Muscle of arm (tissue), 12 donors: ENCODE measurements around the gene RXFP1. TPM values are rescaled to one million over a fixed set of nuclear protein-coding genes. Genes with fewer than 3 reads are reported as not detected.

Experiments used
- DNase-seq: peaks from one replicate; pipeline ENCODE4 v3.0.0-alpha.2; 2013
- polyA plus RNA-seq, 12 donors: library from polyadenylated mRNA; unstranded; fragments of 120-200 nt; gene quantifications; one replicate each; pipeline ENCODE4 v1.2.1, GENCODE V29; 2013; ENCODE audit not compliant: insufficient read length in 12 of 12

Gene RXFP1
- polyA plus RNA-seq, 12 donors, result 0.05 to 0.48 (median 0.13) TPM; not detected in 2

DNA sequence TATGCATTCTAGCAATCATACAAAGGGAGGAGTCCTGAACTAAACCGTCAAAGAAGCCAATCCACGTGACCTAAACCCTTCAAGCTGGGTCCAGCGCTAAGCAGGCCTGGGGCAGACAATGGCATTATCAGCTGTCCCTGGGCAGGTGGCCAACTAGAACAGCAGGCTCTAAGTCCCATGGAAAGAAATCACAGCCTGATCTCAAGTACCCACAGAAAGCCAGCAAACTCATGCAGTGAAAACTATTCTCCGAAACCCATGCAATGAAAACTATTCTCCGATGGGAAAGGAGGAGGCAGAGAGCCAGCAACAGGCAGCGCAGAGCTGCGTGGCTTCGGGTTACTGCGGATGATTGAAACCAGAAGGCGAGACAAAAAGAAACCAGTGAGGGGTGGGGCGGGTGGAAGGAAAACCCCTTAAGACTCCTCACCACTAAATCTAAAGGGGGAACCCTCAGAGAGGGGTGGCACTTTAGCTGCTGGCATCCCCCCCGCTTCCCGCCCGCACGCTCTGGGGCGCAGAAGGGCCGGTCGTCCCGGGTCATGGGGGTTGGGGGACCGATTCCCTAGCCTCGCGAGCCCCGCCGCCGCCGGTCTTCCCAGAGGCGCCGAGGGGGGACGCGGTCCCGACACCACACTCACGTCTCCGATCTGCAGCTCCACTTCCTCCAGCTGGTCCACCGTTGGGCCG is 149.4 kb downstream of the RXFP1 start:
- peak; percentile 86 for DNase-seq

DNA sequence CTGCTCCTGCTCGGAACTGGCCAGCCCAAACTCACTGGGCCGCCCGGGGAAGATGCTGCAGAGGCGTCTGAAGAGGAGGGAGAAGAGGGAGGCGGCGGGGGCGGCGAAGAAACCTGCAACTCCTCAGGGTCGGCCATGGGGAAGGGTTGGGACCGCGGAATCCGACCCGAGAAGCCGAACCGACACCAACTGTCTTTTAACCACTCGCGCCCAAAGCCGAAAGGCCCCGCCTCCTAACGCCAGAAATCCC is 149.9 kb downstream of the RXFP1 start, which contains the start of gene C4orf46:
C4orf46 (minus strand) TSS at position 223 of the 250 bp plus-strand sequence; CDS start at position 137, 86 bp downstream.
- DNase-seq, result no peak

DNA sequence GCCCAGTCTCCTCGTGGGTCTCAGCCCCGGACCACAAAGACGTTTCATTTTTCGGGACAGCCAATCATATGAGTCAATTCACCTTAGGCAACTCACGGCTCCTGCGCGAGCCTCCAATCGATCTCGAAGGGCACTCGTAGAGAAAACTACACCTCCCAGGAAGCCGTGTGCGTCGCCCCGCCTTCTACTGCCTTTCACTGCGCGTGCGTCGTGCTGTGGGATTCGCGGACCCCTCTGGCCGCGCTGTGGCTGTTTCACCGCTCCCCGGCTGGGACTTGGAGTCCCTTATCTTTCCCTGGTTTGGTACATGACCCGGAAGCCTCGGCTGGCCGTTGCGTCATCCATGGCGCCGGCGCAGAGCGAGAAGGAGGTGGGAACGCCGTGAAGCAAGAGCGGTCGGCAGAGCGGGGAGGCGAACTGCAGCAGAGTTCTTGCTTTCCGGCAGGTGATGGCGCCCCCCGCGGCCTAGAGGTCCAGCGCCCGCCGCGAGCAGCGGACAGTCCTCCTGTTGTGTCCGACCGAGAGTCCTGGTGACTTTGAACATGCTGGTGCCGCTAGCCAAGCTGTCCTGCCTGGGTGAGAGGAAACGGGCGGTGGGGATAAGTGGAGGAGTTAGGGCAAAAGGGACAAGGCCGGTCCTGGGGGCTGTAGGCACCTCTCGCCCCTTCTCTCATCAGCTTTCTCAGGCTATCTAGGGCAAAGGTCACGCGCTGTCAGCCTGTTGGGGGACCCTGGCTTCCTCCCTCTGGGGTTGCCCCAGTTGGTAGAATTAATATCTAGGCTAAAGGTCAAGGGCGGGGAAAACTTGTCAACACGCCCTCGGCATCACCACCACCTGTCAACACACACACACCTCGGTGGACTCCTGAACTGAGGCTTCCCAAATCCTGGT is 150.5 kb downstream of the RXFP1 start, which contains the start of gene ETFDH:
ETFDH (plus strand) TSS at position 382 of the 892 bp plus-strand sequence; CDS start at position 543, 161 bp downstream.
- peak; percentile 100 for DNase-seq

DNA sequence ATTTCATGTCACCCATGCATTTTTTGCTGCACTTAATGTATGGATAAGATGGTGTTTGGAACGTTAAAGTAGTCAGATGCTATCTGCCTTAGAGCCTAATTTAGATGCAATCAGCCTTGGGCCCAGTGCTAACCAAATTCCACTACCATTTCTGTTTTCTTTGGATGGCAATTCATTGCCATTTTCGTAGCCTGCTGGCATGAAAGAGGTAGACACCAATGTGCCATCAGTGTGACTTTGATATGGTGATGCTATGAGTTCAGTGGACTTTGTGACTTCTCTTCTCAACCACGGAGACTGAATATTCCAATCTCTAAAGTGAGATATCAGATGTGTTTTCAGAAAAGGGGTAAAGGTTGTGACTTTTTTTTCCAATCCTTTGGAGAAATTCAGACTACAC is 152.0 kb downstream of the RXFP1 start:
- no peak for DNase-seq

DNA sequence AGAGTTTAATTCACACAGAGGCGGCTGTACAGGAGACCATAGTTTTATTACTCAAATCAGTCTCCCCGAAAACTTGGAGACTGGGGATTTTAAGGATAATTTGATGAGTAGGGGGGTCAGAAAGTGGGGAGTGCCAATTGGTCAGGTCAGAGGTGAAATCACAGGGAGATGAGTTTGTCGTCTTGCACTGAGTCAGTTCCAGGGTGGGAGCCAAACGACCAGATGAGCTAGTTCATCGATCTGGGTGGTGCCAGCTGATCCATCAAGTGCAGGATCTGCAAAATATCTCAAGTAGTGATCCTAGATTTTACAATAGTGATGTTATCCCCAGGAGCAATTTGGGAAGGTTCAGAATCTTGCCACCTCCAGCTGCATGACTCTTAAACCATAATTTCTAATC is 154.4 kb downstream of the RXFP1 start:
- DNase-seq, result no peak

DNA sequence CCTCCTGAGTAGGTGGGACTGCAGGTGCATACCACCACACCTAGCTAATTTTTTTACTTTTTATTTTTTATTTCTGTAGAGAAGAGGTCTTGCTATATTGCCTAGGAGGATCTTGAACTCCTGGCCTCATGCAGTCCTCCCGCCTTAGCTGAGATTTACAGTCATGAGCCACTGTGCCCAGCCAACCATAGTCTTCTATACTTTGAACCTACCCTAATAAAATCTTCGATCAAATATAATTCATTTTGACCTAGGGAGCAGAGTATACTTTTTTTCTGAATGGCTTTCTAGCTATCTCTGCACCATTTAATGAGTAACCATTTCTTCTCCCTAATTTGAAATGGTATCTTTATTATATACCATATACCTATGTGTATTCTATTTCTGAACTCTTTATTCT is 157.1 kb downstream of the RXFP1 start:
- no peak for DNase-seq

DNA sequence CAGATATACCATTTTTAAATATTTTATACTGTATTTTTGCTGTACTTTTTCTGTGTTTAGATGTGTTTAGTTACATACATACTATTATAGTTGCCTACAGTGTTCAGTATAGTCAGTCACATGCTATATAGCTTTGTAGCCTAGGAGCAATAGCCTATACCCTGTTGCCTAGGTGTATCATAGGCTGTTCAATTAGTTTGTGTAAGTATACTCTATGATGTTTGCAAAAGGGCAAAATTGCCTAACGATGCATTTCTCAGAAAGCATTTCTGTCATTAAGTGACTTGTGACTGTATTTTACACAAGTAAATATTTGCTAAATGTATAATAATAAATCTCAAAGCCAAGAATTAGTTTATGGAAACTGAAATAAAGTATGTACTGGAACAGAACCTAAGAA is 159.9 kb downstream of the RXFP1 start:
- no peak for DNase-seq

DNA sequence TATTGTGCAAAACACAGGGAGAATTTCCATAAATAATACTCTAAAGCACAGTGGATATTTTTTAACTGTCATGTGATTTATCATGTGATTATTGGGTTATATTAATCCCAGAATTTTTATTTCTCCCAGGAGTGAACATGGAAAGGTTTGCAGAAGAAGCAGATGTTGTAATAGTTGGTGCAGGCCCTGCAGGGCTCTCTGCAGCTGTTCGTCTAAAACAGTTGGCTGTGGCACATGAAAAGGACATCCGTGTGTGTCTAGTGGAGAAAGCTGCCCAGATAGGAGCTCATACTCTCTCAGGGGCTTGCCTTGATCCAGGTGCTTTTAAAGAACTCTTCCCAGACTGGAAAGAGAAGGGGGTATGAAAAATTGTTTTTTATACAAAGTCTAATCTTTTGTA is 160.4 kb downstream of the RXFP1 start:
- DNase-seq, result peak; percentile 14

DNA sequence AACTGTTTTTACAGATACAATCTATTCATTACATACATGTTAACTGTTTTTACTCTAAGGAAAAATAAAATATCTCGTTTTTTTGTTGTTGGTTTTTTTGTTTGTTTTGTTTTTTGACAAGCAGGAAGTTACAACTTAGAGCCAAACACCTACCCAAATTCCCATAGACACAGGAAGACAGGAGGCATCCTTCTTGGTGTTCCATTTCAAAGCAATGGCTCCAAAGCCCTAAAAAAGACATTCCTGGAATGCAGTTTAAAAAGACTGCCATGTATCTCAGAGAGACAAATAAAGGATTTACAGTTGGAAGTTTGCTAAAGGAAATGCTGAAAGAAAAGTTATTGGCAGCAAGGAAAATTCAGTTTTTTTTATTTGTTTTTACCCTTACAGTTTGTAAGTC is 167.1 kb downstream of the RXFP1 start:
- DNase-seq, result no peak

Other genes starting within 250 kb of the RXFP1 start
- gene C4orf46, start 150.0 kb downstream of the RXFP1 start, polyA plus RNA-seq, result 10 to 100 TPM in 11 of 12 donors, not detected in 1; 13.9 to 27.0 (median 20.6) TPM
- gene ETFDH, start 150.4 kb downstream of the RXFP1 start, polyA plus RNA-seq, result 10 to 100 TPM in 11 of 12 donors, not detected in 1; 16.0 to 34.4 (median 24.2) TPM
- gene PPID, start 201.5 kb downstream of the RXFP1 start, polyA plus RNA-seq, result 10 to 100 TPM in 11 of 12 donors, not detected in 1; 43.1 to 69.7 (median 57.8) TPM
- 10 to 100 TPM in 11 of 12 donors, not detected in 1; 12.3 to 17.2 (median 15.7) TPM for gene FNIP2, start 247.1 kb downstream of the RXFP1 start, polyA plus RNA-seq